Measurements from ENCODE around the gene CLN5.

DNA sequence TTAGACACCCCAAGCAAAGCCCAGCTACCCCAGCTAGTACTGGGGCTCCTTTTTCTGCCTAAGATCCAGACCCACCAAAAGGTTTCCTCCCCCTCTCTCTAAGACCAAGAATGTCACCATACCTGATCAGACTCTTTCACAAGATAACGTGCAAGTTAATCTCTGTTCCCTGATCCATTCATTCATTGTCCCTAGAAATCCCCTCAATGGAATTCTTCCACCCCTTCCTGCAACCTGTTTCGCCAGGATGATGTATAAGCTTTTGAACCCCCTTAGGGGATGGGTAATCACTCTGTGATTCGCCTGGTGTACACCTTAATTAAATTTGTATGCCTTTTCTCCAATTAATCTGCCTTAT lies 17.3 kb upstream of the CLN5 start:
- TF ChIP-seq CTCF (IDR thresholded peaks at IDR 0.05; ENCODE audit: low read depth, low read length) (no peak), EZH2phosphoT487 (IDR thresholded peaks at IDR 0.05; ENCODE audit: low read depth) (no peak)

Measured in OCI-LY3 (cell line).